IMR-90 (cell line): ENCODE data around the gene PIP5K1A. TPM values are rescaled to one million over a fixed set of nuclear protein-coding genes. Genes with fewer than 3 reads are reported as not detected.
A peak's percentile ranks its signal among the peaks of the same experiment; 100 is the strongest.

Source experiments
- ATAC-seq: fragments of 200-7000 bp; cut with Tn5 transposase; 2 replicates; pipeline ENCODE4 v1.9.1; 2020; ENCODE audit warnings: low read depth, mild to moderate bottlenecking, moderate library complexity
- BruUV-seq: library from RNA; stranded (reverse); fragments of 400-500 nt; replicated peaks from 2 replicates; lab custom pipeline; 2021; lab: Mats Ljungman, UMichigan
- CTCF ChIA-PET: fragments of 300-600 bp; formaldehyde crosslinking; extraction: SDS; loops from one replicate; lab custom pipeline; 2021; ENCODE audit warnings: antibody characterized with exemption; lab: Yijun Ruan, JAX
- POLR2A ChIA-PET: fragments of 300-600 bp; sonication (Branson Sonifier 250); formaldehyde crosslinking; loops from one replicate; lab custom pipeline; 2022; ENCODE audit warnings: antibody characterized with exemption; ENCODE audit not compliant: unreplicated experiment; lab: Charles Lee
- DNase-seq: peaks from one replicate; pipeline ENCODE4 v3.0.0; 2013
- H2AFZ ChIP-seq: replicated peaks from 2 replicates; pipeline ENCODE3; 2013; ENCODE audit warnings: low read length, mild to moderate bottlenecking; ENCODE audit not compliant: poor library complexity
- H2AK5ac ChIP-seq: 2 replicates; pipeline ENCODE4 v1.6.1; 2013; ENCODE audit warnings: low read depth, low read length, inconsistent platforms
- H2AK9ac ChIP-seq: replicated peaks from 2 replicates; pipeline ENCODE3; 2013; ENCODE audit warnings: mild to moderate bottlenecking, low read depth, low read length, moderate library complexity; ENCODE audit not compliant: poor library complexity
- H2BK120ac ChIP-seq: 2 replicates; pipeline ENCODE4 v1.6.1; 2013; ENCODE audit warnings: low read depth, low read length, inconsistent platforms
- H2BK15ac ChIP-seq: 3 replicates; pipeline ENCODE4 v1.6.1; 2013; ENCODE audit warnings: low read depth, low read length, inconsistent platforms
- H2BK20ac ChIP-seq: 2 replicates; pipeline ENCODE4 v1.6.1; 2013; ENCODE audit warnings: low read depth, mild to moderate bottlenecking, inconsistent platforms, low read length, moderate library complexity
- H2BK5ac ChIP-seq: 2 replicates; pipeline ENCODE4 v1.6.1; 2013; ENCODE audit warnings: mild to moderate bottlenecking, low read depth, low read length, inconsistent platforms; ENCODE audit not compliant: poor library complexity, severe bottlenecking
- H3K14ac ChIP-seq: replicated peaks from 2 replicates; pipeline ENCODE4 v1.6.1; 2013; ENCODE audit warnings: low read depth, low read length, inconsistent platforms
- H3K18ac ChIP-seq: 2 replicates; pipeline ENCODE4 v1.6.1; 2013; ENCODE audit warnings: low read depth, low read length, control low read depth
- H3K23ac ChIP-seq: 2 replicates; pipeline ENCODE4 v1.6.1; 2013; ENCODE audit warnings: low read depth, low read length, inconsistent platforms
- H3K27ac ChIP-seq: 2 replicates; pipeline ENCODE4 v1.5.1; 2013; ENCODE audit warnings: mild to moderate bottlenecking, control low read depth, low read length; ENCODE audit not compliant: insufficient read depth
- H3K27me3 ChIP-seq: 2 replicates; pipeline ENCODE4 v1.6.1; 2013; ENCODE audit warnings: low read length; ENCODE audit not compliant: control insufficient read depth, insufficient read depth
- H3K36me3 ChIP-seq: 2 replicates; pipeline ENCODE4 v1.6.1; 2013; ENCODE audit warnings: low read length, mixed read lengths; ENCODE audit not compliant: control insufficient read depth, insufficient read depth
- H3K4ac ChIP-seq: 2 replicates; pipeline ENCODE4 v1.6.1; 2013; ENCODE audit warnings: low read depth, low read length, inconsistent platforms
- H3K4me1 ChIP-seq: 2 replicates; pipeline ENCODE4 v1.6.1; 2013; ENCODE audit warnings: low read length, mixed read lengths; ENCODE audit not compliant: control insufficient read depth, insufficient read depth
- H3K4me2 ChIP-seq: 2 replicates; pipeline ENCODE4 v1.6.1; 2013; ENCODE audit warnings: low read depth, mild to moderate bottlenecking, control low read depth, low read length, moderate library complexity
- H3K4me3 ChIP-seq: 2 replicates; pipeline ENCODE4 v1.5.1; 2013; ENCODE audit warnings: low read depth, mild to moderate bottlenecking, control low read depth, low read length, moderate library complexity; ENCODE audit not compliant: insufficient read depth
- H3K56ac ChIP-seq: 2 replicates; pipeline ENCODE4 v1.6.1; 2013; ENCODE audit warnings: low read length, inconsistent platforms; ENCODE audit not compliant: insufficient read depth; ENCODE audit errors: extremely low read depth
- H3K79me1 ChIP-seq, 2 experiments: 2 replicates each; pipeline ENCODE4 v1.6.1; 2013; ENCODE audit warnings: low read length in 2 of 2, inconsistent platforms in 1 of 2, low read depth in 1 of 2
- H3K9ac ChIP-seq: 2 replicates; pipeline ENCODE4 v1.6.1; 2013; ENCODE audit warnings: low read depth, low read length, control low read depth
- H3K9me1 ChIP-seq: 2 replicates; pipeline ENCODE4 v1.6.1; 2013; ENCODE audit warnings: low read length, inconsistent platforms; ENCODE audit not compliant: insufficient read depth
- H3K9me3 ChIP-seq: 2 replicates; pipeline ENCODE4 v1.6.1; 2013; ENCODE audit warnings: low read length; ENCODE audit not compliant: control insufficient read depth, insufficient read depth
- H4K20me1 ChIP-seq: 2 replicates; pipeline ENCODE4 v1.6.1; 2013; ENCODE audit warnings: low read length, inconsistent platforms; ENCODE audit not compliant: insufficient read depth
- H4K5ac ChIP-seq: 2 replicates; pipeline ENCODE4 v1.6.1; 2013; ENCODE audit warnings: mild to moderate bottlenecking, low read depth, low read length, control low read depth
- H4K8ac ChIP-seq, 2 experiments: 2 replicates each; pipeline ENCODE4 v1.6.1; 2013; ENCODE audit warnings: low read depth in 2 of 2, low read length in 2 of 2, control low read depth in 1 of 2, inconsistent platforms in 1 of 2
- H4K91ac ChIP-seq: 2 replicates; pipeline ENCODE4 v1.6.1; 2013; ENCODE audit warnings: low read depth, low read length, inconsistent platforms; ENCODE audit not compliant: insufficient read depth
- BHLHE40 ChIP-seq: fragments of 150-350 bp; IDR thresholded peaks from 2 replicates; pipeline ENCODE4 v1.6.1; 2016; ENCODE audit warnings: mild to moderate bottlenecking, low read depth, low read length
- CEBPB ChIP-seq: IDR thresholded peaks from 2 replicates; pipeline ENCODE4 v1.6.1; 2012; ENCODE audit warnings: low read depth, low read length, improper control_type of control experiment
- CHD1 ChIP-seq: IDR thresholded peaks from 2 replicates; pipeline ENCODE4 v1.6.1; 2012; ENCODE audit warnings: low read depth, low read length, improper control_type of control experiment
- FOS ChIP-seq: fragments of 150-350 bp; IDR thresholded peaks from 2 replicates; pipeline ENCODE4 v1.6.1; 2016; ENCODE audit warnings: low read depth, low read length
- MAFK ChIP-seq: IDR thresholded peaks from 2 replicates; pipeline ENCODE4 v1.6.1; 2012; ENCODE audit warnings: low read depth, low read length, improper control_type of control experiment
- MAZ ChIP-seq: IDR thresholded peaks from 2 replicates; pipeline ENCODE4 v1.6.1; 2012; ENCODE audit warnings: low read depth, mild to moderate bottlenecking, low read length, improper control_type of control experiment, moderate library complexity, borderline replicate concordance
- MXI1 ChIP-seq: IDR thresholded peaks from 2 replicates; pipeline ENCODE4 v1.6.1; 2012; ENCODE audit warnings: low read depth, mild to moderate bottlenecking, low read length, moderate library complexity, borderline replicate concordance
- NFE2L2 ChIP-seq: fragments of 150-350 bp; IDR thresholded peaks from 2 replicates; pipeline ENCODE4 v1.6.1; 2016; ENCODE audit warnings: low read depth, mild to moderate bottlenecking, low read length
- POLR2A ChIP-seq: IDR thresholded peaks from 2 replicates; pipeline ENCODE4 v1.6.1; 2012; ENCODE audit warnings: mild to moderate bottlenecking, low read depth, low read length
- RAD21 ChIP-seq: IDR thresholded peaks from 2 replicates; pipeline ENCODE4 v1.6.1; 2012; ENCODE audit warnings: low read length, improper control_type of control experiment
- RCOR1 ChIP-seq: IDR thresholded peaks from 2 replicates; pipeline ENCODE4 v1.6.1; 2012; ENCODE audit warnings: mild to moderate bottlenecking, low read length, improper control_type of control experiment; ENCODE audit not compliant: insufficient replicate concordance
- RFX5 ChIP-seq: IDR thresholded peaks from 2 replicates; pipeline ENCODE4 v1.8.0; 2012; ENCODE audit warnings: low read depth, mild to moderate bottlenecking, low read length, moderate library complexity
- SMC3 ChIP-seq: fragments of 150-350 bp; IDR thresholded peaks from 2 replicates; pipeline ENCODE4 v1.6.1; 2016; ENCODE audit warnings: low read depth, mild to moderate bottlenecking, antibody characterized with exemption, low read length, moderate library complexity
- WGBS, 2 experiments: methylation state at CpG; one replicate each; pipeline versions ENCODE4 v1.1.5 to v1.1.7; 2013; ENCODE audit warnings: missing lambda C conversion rate in 2 of 2; ENCODE audit not compliant: insufficient read length in 1 of 2; ENCODE audit errors: extremely low coverage in 2 of 2; 5-methylcytosine and 5-hydroxymethylcytosine counted together
- dilution Hi-C: fragments of 300-500 bp; cut with HindIII; formaldehyde crosslinking; loops from one replicate; pipeline ENCODE4 v1.14.3; 2018; ENCODE audit warnings: low sequenced_read_pairs; ENCODE audit not compliant: unreplicated experiment
- in situ Hi-C: fragments of 300-500 bp; cut with MboI; formaldehyde crosslinking; loops from 3 replicates; pipeline ENCODE4 v1.14.3; 2019; ENCODE audit warnings: low sequenced_read_pairs, inconsistent platforms, mixed read lengths
- intact Hi-C: fragments of 100-400 bp; cut with micrococcal nuclease; formaldehyde crosslinking; loops from 2 replicates; pipeline ENCODE4 v1.10.0; 2022
- polyA plus RNA-seq, 3 experiments: library from polyadenylated mRNA; depleted of rRNA; stranded (reverse); fragments of >200 nt; gene quantifications; 2 replicates each; pipeline ENCODE4 v1.2.3, GENCODE V29; 2012; ENCODE audit warnings: low replicate concordance in 1 of 3
- total RNA-seq: library from RNA; depleted of rRNA; stranded (reverse); fragments of >200 nt; gene quantifications from 2 replicates; pipeline ENCODE4 v1.2.3, GENCODE V29; 2012
- TF ChIP-seq, protein P1 (sequence below): fragments of 150-350 bp; IDR thresholded peaks from 2 replicates; pipeline ENCODE4 v1.6.1; 2017; ENCODE audit warnings: mild to moderate bottlenecking, antibody characterized with exemption, low read length, low read depth
- TF ChIP-seq, protein P2 (sequence below): conservative IDR thresholded peaks from 2 replicates; pipeline ENCODE4 v1.5.1; 2012; ENCODE audit warnings: mild to moderate bottlenecking, low read depth, low read length, improper control_type of control experiment
- TF ChIP-seq, protein P3 (sequence below): fragments of 150-350 bp; IDR thresholded peaks from 2 replicates; pipeline ENCODE4 v1.6.1; 2016; ENCODE audit warnings: low read depth, mild to moderate bottlenecking, low read length, moderate library complexity, borderline replicate concordance

Gene PIP5K1A
- total and polyA plus RNA-seq, 2 of the 4 experiments (the other 2 are of a cell fraction), result 59.1 to 105 TPM

DNA sequence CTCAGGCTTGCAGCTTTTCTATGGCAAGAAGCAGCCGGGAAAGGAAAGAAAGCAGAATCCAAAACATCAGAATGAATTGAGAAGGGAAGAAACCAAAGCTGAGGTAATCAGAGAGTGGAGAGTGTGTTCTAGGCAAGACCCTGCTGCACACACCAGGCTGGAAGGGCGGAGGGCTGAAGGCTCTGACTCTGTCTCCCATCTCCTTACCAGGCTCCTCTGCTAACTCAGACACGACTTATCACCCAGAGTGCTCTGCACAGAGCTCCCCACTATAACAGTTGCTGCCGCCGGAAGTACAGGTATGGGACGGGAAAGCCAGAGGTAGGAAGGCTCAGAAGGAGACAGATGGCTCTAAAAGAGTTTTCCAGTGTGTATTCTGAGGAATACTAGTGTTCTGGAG, 31.2 kb upstream of the PIP5K1A start:
- H2AK5ac ChIP-seq, result peak overlapping the region; percentile 44; the same call in 1 of the 2 replicates
- H2AFZ ChIP-seq, result no peak overlapping the region
- peaks cover 4% of the 10 kb centered on the region for H3K4me1 ChIP-seq
- H4K91ac ChIP-seq, result no peak overlapping the region
- H3K9ac ChIP-seq, result peak overlapping the region; percentile 90; the same call in 1 of the 2 replicates
- BruUV-seq, result no TSS peak
- no peak overlapping the region for H3K56ac ChIP-seq
- no CpG with 5 or more reads among the region's 6 CpGs for WGBS, 2 experiments
- no peaks in the 10 kb centered on the region for H3K27me3 ChIP-seq
- in situ Hi-C loops, result no loop called here
- 0 out of 4 replicates have a peak overlapping the region, but pooled peaks of 1 of the 2 experiments have one; percentile 96 for H4K8ac ChIP-seq
- H3K9me3 ChIP-seq, result no peaks in the 10 kb centered on the region
- ChIA-PET POLR2A (no interaction called here), CTCF (interaction anchor here (0.7 kb wide), 1 partner anchor 67 kb away, joined by 3 read pairs; no protein-coding TSS in a partner anchor)
- H2BK5ac ChIP-seq, result no peak overlapping the region
- DNase-seq (no peak), ATAC-seq (no peak)
- peaks cover 23% of the 10 kb centered on the region for H3K36me3 ChIP-seq
- peak overlapping the region; percentile 59 for H2AK9ac ChIP-seq
- no peak overlapping the region for H3K27ac ChIP-seq
- H3K4ac ChIP-seq, result peak overlapping the region; percentile 87; the same call in 1 of the 2 replicates
- peaks cover 10 to 43% of the 10 kb centered on the region in 2 experiments for H3K79me1 ChIP-seq
- H3K18ac ChIP-seq, result no peak overlapping the region
- intact Hi-C loops, result no loop called here
- peak overlapping the region; percentile 83; the same call in 1 of the 2 replicates for H3K4me2 ChIP-seq
- peak overlapping the region; percentile 65; the same call in 1 of the 2 replicates for H3K4me3 ChIP-seq
- H3K23ac ChIP-seq, result 0 out of 2 replicates have a peak overlapping the region, but pooled peaks have one; percentile 97
- peaks cover 3% of the 10 kb centered on the region; the same call in 1 of the 2 replicates for H3K9me1 ChIP-seq
- H3K14ac ChIP-seq, result peak overlapping the region; percentile 93; the same call in 1 of the 2 replicates
- no peak overlapping the region for H2BK20ac ChIP-seq
- H4K5ac ChIP-seq, result no peak overlapping the region
- no peak overlapping the region for H2BK120ac ChIP-seq
- H2BK15ac ChIP-seq, result no peak overlapping the region
- TF ChIP-seq RFX5 (no peak), CEBPB (no peak), RAD21 (no peak), FOS (no peak), MAZ (no peak), POLR2A (no peak), MAFK (no peak), CHD1 (no peak), MXI1 (no peak), BHLHE40 (no peak), RCOR1 (no peak), NFE2L2 (no peak), SMC3 (no peak)
- TF ChIP-seq, protein P1, sequence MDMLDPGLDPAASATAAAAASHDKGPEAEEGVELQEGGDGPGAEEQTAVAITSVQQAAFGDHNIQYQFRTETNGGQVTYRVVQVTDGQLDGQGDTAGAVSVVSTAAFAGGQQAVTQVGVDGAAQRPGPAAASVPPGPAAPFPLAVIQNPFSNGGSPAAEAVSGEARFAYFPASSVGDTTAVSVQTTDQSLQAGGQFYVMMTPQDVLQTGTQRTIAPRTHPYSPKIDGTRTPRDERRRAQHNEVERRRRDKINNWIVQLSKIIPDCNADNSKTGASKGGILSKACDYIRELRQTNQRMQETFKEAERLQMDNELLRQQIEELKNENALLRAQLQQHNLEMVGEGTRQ, result no peak
- TF ChIP-seq, protein P2, sequence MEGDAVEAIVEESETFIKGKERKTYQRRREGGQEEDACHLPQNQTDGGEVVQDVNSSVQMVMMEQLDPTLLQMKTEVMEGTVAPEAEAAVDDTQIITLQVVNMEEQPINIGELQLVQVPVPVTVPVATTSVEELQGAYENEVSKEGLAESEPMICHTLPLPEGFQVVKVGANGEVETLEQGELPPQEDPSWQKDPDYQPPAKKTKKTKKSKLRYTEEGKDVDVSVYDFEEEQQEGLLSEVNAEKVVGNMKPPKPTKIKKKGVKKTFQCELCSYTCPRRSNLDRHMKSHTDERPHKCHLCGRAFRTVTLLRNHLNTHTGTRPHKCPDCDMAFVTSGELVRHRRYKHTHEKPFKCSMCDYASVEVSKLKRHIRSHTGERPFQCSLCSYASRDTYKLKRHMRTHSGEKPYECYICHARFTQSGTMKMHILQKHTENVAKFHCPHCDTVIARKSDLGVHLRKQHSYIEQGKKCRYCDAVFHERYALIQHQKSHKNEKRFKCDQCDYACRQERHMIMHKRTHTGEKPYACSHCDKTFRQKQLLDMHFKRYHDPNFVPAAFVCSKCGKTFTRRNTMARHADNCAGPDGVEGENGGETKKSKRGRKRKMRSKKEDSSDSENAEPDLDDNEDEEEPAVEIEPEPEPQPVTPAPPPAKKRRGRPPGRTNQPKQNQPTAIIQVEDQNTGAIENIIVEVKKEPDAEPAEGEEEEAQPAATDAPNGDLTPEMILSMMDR, result no peak
- TF ChIP-seq, protein P3, sequence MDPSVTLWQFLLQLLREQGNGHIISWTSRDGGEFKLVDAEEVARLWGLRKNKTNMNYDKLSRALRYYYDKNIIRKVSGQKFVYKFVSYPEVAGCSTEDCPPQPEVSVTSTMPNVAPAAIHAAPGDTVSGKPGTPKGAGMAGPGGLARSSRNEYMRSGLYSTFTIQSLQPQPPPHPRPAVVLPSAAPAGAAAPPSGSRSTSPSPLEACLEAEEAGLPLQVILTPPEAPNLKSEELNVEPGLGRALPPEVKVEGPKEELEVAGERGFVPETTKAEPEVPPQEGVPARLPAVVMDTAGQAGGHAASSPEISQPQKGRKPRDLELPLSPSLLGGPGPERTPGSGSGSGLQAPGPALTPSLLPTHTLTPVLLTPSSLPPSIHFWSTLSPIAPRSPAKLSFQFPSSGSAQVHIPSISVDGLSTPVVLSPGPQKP, result no peak
- dilution Hi-C loops, result no loop called here
- no peaks in the 10 kb centered on the region for H4K20me1 ChIP-seq
